GM18502 (cell line): Measurements from ENCODE around the gene OTULIN.

Experiments used
- ATAC-seq: cut with Tn5 transposase; IDR thresholded peaks from one replicate; pipeline ENCODE4 v1.9.1; 2021; ENCODE audit warnings: mild to moderate bottlenecking; ENCODE audit not compliant: unreplicated experiment, poor library complexity

Gene OTULIN

DNA sequence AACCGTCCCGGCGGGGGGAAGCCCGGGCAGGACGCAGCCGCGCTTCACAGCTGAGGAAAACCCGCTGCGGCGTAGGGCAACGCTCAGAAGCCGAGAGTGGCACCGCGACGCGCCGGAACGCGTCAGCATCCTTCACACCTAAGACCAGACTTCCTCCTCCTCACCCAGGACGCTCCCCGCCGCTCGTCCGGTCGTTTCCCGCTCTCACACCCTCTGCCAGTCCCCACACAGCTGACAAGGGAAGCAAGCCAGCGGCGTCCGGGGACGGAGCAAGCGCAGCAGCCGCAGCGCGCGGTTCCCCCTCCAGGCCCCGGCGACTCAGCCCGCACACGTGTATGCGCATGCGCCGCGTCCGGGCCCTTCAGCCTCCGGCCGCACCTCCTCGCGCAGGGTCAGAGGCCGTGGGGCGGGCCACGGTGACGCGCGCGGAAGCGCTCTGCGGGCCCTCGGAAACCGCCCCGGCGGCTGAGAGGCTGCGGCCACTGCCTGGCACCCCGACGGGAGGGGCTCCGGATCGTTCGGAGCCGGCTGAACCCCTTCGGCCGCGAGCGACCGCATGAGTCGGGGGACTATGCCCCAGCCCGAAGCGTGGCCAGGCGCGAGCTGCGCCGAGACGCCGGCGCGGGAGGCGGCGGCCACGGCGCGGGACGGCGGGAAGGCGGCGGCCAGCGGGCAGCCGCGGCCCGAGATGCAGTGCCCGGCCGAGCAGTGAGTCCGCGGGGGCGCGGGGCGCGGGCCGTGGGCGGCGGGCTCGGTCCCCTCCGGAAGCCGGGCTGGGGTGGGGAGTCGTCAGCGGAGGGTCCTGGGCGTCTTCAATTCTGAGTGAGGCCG is at the start of gene OTULIN:
Gene OTULIN, plus strand, starts transcription at position 449 of the 831 bp plus-strand sequence. Its CDS starts 108 bp downstream, at position 557.
- peak; percentile 70 for ATAC-seq

DNA sequence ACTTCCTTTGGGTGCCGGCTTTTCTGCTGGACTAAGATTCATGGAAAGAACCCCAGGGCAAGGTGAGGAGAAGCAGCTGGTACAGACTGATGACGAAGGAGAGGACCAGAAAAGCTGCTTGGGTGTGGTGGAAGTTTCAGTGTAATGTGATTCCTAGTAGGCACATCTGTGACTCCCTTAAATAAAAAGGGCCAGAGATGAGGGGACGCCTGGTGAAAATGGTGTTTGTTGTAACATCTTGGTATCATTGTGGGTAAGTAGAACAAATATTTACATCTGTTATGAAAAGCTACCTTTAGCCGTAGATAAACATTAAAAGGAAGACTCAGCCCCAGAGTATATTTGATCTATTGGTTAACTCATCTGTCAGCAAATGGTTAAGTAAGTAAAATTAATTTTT is 49.2 kb upstream of the OTULIN start:
- no peak for ATAC-seq

GRCh38 chr5:14617441-14617840 is 47.1 kb upstream of the OTULIN start:
- no peak for ATAC-seq

- no peak for ATAC-seq
Measured at GRCh38 chr5:14627270-14627669, 37.2 kb upstream of the OTULIN start.

DNA sequence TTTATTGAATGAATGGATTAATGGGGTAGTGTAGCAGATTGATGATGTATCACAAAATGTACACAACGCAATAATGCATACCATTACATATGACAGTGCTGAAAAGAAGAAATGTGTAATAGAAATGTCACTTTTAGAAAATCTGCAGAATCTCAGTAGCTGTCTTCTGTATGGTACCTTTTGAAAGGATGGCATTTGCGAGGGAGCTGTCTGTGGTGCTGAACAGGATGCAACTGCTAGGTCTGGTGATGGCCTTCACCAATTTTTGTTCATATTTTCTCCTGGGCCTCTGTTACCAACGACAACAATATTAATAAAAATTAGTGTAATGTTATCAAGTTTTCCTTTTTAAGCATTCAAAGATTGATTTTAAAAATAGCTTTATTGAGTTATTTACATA is 36.2 kb upstream of the OTULIN start:
- ATAC-seq, result no peak

- ATAC-seq, result no peak
Measured at GRCh38 chr5:14630671-14631070, 33.8 kb upstream of the OTULIN start.

DNA sequence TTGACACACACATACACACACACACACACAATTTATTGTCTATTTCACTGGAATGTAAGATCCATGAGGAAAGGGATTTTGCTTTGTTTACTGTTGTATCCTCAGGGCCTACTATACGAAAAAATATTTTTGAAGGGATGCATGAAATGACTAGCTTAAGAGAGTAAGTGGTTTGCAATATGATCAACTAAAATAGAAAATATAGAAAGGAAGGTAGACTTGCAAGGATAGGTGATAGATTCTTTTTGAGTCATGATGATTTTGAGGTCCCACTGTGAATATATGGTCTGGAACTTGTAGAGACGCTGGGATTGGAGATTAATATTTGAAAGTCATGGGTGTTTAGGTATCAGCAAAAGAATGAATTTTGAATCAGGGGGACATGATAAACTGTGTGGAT is 28.9 kb upstream of the OTULIN start:
- no peak for ATAC-seq

GRCh38 chr5:14640765-14641164 is 23.8 kb upstream of the OTULIN start:
- ATAC-seq, result no peak

DNA sequence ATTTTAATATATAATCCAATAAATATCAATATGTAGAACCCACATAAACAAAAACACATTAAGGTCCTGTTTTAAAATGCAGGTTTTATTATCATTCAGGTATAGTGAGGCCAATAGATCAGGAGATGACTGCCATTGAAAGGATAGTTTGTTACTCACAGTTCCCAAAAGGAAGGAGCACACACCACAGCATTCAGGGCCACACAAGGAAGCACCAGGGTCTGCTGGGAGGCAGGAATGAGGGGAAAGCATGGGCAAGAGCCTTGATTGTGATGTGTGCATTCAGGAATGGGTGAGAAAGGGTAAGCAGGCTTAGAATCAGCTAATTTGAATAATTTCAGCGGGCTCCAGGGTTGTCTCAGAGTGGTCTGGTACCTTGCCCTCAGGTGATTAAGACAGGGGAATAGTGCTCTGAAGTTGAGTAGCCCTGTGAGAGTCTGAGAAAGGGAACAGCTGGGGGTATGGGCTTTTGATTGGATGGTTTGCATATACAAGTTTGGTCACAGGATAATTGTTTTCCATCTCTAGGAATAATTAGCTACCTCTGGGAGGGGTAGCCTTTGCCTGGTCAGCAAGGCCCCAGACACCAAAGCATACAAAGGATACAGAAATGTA is 19.8 kb upstream of the OTULIN start:
- no peak for ATAC-seq

- no peak for ATAC-seq
Measured at GRCh38 chr5:14650052-14650451, 14.5 kb upstream of the OTULIN start.

- no peak for ATAC-seq
Measured at GRCh38 chr5:14655146-14655741, 9.3 kb upstream of the OTULIN start.

DNA sequence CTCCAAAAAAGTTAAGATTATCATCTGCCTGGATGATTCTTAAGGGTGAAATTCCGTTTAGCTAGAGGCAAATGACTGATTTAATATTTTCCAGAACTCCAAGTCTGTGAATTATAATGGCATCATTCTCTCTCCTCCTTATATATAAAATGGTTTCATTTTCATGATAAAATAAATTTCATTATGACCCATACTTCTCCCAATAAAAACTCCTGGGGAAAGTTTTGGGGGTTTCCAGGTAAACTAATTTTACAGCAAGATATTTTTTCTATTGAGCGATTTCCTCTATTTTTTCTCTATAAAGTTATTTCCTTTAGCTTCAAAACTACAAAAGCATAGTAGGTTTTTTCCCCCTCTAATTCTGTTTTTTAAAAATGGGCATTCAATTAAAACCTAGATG is 7.6 kb upstream of the OTULIN start:
- no peak for ATAC-seq

DNA sequence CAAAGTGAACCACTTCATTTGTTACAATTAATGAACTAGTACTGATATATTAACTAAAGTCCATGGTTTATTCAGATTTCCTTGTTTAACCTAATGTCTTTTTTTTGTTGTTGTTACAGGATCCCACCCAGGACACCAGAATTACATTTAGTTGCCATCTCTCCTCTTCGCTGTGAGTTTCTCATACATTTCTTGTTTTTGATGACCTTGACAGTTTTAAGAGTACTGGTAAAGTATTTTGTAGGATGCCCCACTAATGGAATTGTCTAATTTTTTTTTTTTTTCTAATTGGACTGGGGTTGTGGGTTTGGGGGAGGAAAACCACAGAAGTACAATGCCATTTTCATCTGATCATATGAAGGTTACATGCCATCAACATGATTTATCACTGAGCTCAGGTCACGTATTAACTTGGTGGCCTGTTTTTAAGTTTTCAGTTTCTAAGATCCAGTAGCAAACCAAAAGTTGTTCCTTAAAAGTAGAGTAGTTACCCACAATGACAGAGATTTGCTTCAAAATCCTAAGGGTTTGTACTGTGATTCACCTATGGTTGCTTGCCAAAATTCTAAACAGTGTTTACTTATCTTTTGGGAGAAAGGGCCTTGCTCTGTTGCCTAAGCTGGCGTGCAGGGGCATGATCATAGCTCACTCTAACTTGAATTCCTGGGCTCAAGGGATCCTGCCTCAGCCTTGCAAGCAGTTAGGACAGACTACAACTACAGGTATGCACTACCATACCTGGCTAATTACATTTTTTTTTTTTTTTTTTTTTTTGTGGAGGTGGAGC is 4.5 kb upstream of the OTULIN start:
- ATAC-seq, result no peak

DNA sequence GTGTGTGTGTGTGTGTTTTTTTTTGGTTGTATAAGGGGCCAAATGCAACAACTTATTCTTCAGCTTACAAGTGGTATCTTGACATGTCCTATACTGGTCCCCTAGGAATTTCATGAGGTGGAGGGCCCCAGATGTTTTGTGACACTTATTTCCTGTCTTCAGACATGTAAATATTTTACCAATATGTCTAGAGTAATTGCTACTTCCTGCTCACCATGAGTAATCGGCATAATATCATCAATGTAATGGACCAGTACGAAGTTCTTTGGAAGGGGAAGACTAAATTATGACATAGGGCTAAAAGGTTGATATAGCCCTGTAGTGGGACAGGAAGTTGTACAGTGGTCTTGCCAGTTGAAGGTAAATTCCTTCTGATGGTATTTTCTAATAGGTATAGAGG is 3.7 kb upstream of the OTULIN start:
- no peak for ATAC-seq

DNA sequence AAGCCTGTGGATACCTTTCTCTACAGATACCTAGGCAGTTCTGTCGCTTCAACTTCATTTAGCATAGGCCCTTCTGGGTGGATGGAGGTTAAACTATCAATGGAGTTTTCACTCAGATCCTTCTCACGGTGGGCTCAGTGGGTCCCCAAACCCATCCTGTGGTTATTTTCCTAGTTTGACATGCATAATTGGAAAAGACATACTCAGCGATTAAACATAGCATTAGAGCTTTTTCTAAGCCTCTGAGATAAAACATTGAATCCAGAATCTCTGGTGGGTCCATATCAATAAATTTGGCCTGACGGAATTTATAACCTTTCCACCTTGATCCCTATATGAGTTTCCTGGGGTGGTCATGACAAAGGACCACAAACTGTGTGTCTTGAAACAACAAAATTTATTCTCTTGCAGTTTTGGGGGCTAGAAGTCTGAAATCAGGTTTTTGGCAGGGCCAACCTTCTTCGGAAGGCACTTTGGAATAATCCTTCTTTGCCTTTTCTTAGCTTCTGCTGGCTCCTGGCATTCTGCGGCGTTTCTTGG is 1.7 kb upstream of the OTULIN start:
- ATAC-seq, result no peak

GRCh38 chr5:14663734-14664269 is 716 bp upstream of the OTULIN start:
- ATAC-seq, result peak; percentile 21

- ATAC-seq, result no peak
Measured at GRCh38 chr5:14665101-14665822, 744 bp downstream of the OTULIN start.

DNA sequence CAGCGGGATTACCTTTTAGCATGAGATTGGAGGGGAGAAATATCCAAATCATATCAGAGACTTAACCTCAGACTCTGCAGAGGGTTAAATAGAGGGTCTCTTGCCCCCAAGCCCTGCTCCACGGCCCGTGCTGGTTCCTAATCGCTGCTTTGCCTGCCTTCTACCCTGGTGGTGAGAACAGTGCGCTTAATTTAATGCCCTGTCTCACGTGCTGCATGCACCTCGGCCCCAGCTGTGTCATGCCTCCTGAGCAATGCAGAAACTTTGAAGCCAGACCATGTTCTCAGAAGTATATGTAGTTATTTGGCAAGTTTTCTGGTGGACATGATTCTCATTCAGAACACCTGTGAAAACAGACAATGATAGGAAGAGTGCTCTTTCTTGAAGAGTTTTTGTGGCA is 1.4 kb downstream of the OTULIN start:
- ATAC-seq, result peak; percentile 37

- no peak for ATAC-seq
Measured at GRCh38 chr5:14666357-14666756, 1.8 kb downstream of the OTULIN start.

DNA sequence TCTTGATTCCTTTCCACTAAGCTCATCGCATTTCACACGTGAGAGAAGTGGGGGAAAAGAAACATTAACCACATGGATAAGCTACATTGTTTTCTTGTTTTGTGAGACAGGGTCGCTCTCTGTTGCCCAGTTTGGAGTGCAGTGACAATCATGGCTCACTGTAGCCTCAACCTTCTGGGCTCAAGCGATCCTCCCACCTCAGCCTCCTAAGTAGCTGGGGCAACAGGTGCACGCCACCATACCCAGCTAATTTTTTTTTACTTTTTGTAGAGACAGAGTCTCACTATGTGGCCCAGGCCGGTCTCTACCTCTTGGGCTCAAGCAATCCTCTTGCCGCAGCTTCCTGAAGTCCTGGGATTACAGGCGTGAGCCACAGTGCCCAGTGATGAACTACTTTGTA is 2.8 kb downstream of the OTULIN start:
- no peak for ATAC-seq
